GM18861 (cell line): Measurements from ENCODE around the gene ARMC8.

Source experiments
- ATAC-seq: cut with Tn5 transposase; IDR thresholded peaks from one replicate; pipeline ENCODE4 v1.9.1; 2021; ENCODE audit not compliant: unreplicated experiment

ARMC8 gene

GRCh38 chr3:138340511-138340910, 153.4 kb downstream of the ARMC8 start:
- ATAC-seq, result no peak

- ATAC-seq, result no peak
These were observed 157.7 kb downstream of the ARMC8 start for GRCh38 chr3:138344754-138345153.
